G401 (cell line): Measurements from ENCODE around the gene EIF1. TPM values are rescaled to one million over a fixed set of nuclear protein-coding genes. Genes with fewer than 3 reads are reported as not detected.
"Not testable (repeated sequence)": the region's sequence is repeated elsewhere in the genome, so short reads cannot be mapped to it uniquely, and the experiment has no call there.

Experiments used
- DNase-seq: peaks from one replicate; pipeline ENCODE4 v3.0.0-alpha.2; 2015; ENCODE audit warnings: low spot score
- in situ Hi-C: cut with HindIII; loops from 2 replicates; pipeline ENCODE4 v1.10.0; 2016; ENCODE audit warnings: low sequenced_read_pairs, mixed read lengths
- total RNA-seq: library from RNA; depleted of rRNA; stranded (reverse); fragments of >200 nt; shearing (Covaris generic); gene quantifications from 2 replicates; pipeline ENCODE4 v1.2.3, GENCODE V29; 2014; rRNA removed

The EIF1 gene
- 18.0 and 39.6 TPM in 2 replicates for total RNA-seq

- peak; percentile 100 for DNase-seq
- in situ Hi-C loops: no loop called here
These were observed at the start of gene EIF1 for GRCh38 chr17:41688641-41689496. Gene EIF1 (plus strand): TSS chr17:41688885. CDS start chr17:41689039, 154 bp downstream.

GRCh38 chr17:41638941-41639340, 49.7 kb upstream of the EIF1 start:
- in situ Hi-C loops: no loop called here
- no peak for DNase-seq

- DNase-seq: no peak
- in situ Hi-C loops: no loop called here
These were observed 48.9 kb upstream of the EIF1 start for GRCh38 chr17:41639492-41640473.

DNA sequence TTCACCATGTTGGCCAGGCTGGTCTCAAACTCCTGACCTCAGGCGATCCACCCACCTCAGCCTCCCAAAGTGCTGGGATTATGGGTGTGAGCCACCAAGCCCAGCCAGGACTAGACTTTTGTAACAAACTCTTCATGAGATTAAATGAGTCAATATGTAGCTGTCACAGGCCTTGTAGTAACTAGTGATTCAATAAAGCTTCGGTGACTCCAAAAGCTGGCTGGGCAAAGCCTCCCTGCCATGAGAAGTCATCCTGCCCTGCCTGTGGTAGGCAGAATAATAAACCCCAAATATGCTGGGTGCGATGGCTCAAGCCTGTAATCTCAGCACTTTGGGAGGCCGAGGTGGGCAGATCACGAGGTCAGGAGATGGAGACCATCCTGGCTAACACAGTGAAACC, 48.1 kb upstream of the EIF1 start:
- DNase-seq, in situ Hi-C loops: not testable (repeated sequence)

DNA sequence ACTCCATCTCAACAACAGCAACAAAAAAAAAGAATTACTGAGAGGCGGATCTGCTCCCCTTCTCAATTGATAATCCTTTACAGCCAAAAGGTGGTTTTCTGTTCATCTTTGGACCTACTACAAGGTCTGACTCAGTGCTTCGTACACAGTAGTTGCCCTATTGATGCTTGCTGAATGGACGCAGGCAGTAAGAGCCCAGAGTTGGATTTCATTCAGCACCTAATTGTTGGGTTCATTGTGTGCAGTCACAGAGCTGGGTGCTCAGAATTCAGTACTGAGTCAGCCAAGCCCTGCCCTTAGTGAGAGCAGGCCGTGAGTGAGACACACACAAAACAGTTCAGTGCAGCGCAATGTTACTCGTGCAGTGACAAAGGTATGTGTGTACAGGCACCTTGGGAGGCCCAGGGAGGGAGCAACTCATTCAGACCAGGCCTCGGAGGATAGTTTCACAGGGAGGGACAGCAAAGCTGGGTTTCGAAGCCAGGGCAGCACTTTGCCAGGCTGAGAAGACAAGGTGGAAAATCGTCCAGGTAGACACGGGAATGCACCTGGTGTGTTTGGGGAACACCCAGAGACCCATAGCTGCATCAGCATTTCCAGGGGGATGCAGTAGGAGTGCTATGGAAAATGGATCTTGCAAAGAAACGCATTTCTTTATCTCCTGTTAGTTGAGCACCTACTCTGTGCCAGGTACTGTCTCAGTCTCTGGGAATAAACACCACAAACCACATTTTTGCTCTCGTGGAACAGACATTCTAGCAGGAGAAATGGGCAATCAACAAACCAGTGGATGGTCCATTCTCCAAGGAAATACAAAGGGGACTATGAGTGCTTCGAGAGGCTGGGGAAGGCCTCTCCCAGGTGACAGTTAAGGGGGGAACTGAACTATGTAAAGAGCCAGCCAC, 46.2 kb upstream of the EIF1 start:
- DNase-seq: no peak
- in situ Hi-C loops: no loop called here

GRCh38 chr17:41647038-41647813, 41.5 kb upstream of the EIF1 start:
- DNase-seq: no peak
- in situ Hi-C loops: no loop called here

DNA sequence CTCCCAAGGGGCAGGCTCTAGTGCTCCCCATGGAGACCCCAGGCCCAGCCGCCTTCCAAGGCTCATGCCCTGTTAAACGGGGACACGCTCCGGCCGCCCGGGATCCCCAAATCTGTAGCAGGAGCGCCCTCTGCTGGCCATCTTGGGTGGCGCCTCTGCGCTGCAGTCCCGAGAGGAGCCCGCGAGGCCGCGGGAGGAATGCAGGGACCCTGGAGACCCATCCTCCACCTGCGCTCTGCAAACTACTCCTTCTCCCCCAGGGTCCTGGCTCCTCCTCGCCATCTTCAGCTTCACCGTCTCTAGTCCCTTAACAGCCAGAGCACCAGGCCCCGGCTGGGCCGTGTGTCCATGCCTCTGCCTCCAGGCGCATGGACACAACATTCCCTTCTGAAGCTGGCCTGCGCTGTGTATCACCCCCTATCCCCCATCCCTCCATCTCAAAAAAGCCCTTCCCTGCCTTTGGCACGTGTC, 40.7 kb upstream of the EIF1 start:
- in situ Hi-C loops: no loop called here

DNA sequence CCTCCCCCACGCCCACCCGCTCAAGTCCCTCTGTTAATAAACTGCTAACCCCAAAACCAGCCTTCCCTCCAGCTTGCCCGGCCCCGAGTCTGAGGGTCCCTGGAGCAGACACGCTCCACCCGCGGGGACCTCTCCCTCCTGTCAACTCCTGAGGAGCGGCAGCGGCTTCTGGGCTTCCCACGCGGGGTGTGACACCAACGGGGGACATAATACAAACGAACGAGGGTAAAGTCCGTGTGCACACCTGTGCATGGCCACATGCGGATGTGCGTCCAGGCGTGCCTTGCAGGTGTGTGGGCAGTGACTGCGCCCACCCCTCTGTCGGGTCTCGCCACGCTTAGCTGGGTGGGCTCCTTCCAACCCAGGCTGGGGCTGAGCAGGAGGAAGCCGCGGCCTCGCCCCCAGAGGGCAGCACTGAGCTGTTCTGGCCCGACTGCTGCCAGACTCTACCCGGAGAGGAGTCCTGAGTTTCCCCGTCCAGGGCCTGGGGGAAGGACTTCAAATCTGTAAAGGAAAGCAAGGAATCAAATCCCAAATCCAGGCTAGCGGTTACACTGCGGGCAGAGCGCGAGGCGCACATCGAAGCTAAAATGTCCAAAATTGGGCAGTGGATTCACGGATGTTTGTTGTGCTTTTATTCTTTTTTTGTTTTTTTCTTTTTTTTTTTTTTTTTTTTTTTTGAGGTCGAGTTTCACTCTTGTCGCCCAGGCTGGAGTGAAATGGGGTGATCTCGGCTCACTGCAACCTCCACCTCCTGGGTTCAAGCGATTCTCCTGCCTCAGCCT, 40.1 kb upstream of the EIF1 start:
- in situ Hi-C loops: no loop called here
- DNase-seq: peak; percentile 81

More for the DNA sequence above, 40.7 kb upstream of the EIF1 start:
- DNase-seq: peak; percentile 84

- in situ Hi-C loops: no loop called here
- DNase-seq: no peak
These were observed 38.7 kb upstream of the EIF1 start for GRCh38 chr17:41649923-41650519.

GRCh38 chr17:41650794-41651624, 37.7 kb upstream of the EIF1 start:
- DNase-seq: no peak
- in situ Hi-C loops: no loop called here

DNA sequence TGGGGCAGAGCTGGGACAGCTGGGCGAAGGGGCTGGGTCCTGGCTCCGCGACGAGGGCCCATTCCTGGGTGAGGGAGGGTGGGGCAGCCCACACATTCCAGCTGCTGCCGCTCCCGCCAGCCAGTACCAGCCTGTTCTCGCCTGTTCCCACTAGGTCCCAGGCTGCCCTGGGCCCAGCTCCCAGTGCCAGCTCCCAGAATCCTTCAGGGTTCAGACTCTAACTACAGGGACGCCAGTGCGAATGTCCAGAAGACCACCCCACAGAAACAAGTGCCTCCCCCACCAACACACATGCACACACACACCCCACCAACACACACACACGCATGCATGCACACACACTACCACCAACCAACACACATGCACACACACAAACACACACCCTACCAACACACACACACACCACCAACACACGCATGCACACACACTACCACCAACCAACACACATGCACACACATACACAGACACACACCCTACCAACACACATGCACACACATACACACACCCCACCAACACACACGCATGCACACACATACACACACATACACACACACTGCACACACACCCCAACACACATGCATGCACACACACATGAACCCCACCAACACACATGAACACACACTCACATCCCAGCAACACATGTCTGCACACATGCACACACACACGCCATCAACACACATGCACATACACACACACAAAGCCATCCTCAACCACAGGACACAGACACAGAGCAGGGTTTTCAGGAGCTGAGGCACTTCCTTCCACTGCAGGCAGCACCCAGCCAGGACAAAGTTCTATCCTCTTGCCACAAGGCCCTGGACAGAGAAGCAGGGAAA, 36.8 kb upstream of the EIF1 start:
- no peak for DNase-seq
- in situ Hi-C loops: no loop called here

DNA sequence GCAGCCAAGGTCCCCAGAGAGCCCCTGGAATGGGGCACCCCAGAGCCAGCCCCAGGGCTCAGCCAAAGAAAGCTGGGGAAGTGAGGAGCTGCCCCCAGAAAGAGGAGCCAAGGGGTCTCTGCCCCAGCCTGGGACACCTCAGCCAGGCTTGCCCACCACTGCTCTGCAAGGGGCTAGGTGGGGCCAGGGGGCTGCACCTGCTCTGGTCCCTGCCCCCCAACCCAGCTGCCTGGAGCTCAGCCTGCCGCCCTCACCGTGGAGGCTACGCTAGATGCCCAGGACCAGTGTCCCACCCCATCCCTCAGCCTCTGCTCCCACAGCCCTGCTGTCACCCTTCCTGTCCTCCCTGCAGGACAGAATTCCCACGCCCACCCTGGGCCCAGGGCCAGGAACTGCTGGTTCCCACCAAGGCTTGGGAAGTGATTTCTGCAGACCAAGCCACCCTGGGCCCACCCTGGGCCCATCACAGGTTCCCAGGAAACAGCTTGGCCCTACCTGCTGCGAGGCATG, 36.2 kb upstream of the EIF1 start:
- in situ Hi-C loops: no loop called here
- no peak for DNase-seq

DNA sequence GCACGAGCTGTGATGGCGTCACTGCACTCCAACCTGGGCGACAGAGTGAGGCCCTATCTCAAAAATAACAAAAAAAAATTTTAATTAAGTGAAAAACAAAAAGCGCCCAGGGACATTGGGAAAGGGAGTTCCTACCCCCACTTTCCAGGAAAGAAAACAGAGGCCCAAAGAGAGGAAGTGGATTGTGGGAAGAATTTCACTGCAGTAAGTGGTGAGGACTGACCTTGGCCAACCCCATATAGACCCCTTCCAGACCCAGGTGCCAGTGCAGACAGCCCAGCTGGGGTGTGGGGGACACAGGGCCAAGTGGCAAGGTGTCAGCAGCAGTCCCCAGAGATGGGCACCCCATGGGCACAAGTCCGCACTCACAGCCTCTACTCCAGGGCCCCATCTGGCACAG, 35.3 kb upstream of the EIF1 start:
- in situ Hi-C loops: no loop called here
- DNase-seq: no peak

DNA sequence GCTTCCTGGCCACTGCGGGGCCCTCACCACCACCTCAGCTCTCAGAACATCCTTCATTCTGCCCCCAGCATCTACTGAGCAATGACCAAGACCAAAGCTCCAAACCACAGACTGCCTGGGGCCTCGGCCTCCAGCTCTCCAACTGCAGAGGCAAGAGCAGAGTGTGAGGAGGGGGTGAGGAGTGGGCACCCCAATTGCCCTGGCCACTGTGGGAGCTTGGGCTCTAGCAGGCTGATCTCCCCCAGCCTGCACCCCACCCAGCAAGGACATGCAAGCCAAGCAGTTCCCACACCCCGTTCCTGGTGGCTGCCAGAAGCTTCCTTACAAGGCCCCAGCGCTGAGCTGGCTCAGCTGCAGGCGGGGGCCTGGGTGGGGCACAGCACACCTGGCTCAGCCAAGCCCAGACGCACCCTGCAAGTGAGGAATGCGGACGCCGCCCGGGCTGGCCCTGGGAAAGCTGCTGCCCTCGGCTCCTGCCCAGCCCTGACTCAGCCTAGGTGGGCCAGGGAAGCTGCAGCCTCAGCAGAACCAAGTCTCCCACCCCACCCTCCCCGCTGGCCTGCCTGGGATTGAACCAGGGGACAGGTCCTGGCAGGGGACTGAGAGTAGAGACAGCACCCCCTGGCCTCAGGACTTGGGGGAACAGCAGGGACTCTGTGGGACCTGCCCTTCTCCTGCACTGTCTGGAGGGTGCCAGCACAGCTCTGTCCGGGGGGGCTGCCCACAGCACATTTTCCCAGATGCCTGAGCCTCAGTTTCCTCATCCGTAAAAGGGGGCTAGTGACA, 34.6 kb upstream of the EIF1 start:
- in situ Hi-C loops: no loop called here
- DNase-seq: no peak
